Stimulated activated CD4-positive, alpha-beta T cell treated with anti-CD3 and anti-CD28 coated beads, Interleukin-15, amount 100 ng/mL, for 1 hour (primary cell): ENCODE data around the gene ARL10.

Experiments used
- DNase-seq, 2 donors: peaks; one replicate each; pipeline ENCODE4 v3.0.0-alpha.2; 2020; ENCODE audit warnings: low read depth in 1 of 2, low spot score in 1 of 2

Gene ARL10

GRCh38 chr5:176410486-176411180 lies 45.3 kb downstream of the ARL10 start:
- DNase-seq = no peak

- DNase-seq = no peak
These were observed 47.4 kb downstream of the ARL10 start for GRCh38 chr5:176412517-176413254.

DNA sequence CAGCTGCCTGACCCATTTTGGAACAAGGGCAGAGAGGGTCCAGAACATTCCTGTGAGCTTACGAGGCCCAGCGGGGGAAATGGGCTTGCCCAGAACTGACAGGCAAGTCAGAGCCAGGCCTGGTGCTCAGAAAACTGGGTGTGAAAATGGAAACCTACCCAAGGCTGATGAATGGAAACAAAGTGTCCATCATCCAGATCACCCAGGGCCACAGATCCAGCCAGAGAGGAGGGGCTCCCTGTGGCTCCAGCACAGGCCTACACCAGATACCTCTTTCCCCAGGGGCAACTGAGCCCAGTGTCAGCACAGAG lies 47.9 kb downstream of the ARL10 start:
- DNase-seq = no peak

GRCh38 chr5:176413709-176414191 lies 48.5 kb downstream of the ARL10 start:
- DNase-seq = no peak

- no peak for DNase-seq
These were observed 49.4 kb downstream of the ARL10 start for GRCh38 chr5:176414704-176415103.

- DNase-seq = no peak
These were observed 50.1 kb downstream of the ARL10 start for GRCh38 chr5:176415240-176415951.

DNA sequence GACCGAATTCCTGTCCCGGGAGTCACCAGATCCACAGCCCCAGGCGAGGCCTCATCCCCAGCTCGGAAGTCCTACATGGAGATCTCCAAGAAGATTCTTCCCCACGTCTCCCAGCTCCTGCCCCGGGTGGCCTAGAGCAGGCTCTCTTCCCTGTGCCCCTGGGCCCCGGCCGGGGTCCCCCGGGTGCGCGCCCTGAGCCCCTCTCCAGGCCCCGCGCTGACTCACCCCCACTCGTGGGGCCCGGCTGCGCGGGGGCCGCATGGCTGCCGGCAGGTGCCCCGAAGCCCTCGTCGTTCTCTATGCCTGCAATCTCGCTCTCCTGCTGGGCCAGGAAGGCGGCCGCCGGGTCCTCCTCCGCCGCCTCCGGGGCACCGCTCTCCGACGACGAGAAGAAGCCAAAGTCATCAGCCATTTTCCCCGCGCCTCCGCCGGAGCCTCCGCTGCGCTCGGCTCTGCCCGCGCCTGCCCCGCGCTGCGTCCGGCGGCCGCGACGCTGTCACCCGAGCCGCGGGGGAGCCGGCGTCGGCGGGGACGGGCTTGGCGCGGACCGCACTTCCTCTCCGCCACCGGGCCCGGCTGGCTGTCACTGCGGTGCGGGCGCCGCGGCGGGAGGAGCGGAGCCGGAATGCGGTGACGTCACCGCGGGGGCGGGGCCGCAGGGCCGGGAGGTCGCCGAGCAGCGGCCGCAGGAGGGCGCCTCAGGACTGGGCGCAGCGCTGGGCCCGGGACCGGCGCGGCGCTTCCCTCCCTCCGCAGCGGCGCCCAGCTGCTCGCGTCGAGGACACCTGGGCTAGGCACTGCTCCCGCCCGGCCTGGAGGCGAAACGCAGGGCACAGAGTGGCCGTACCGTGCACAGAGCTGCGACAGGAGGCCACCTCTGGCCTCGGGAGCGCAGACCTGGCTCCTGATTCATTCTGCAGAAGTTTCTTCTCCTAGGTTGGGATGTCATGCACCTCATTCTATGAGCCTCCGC lies 51.0 kb downstream of the ARL10 start, which contains the start of gene CLTB:
CLTB (minus strand) TSS at position 588 of the 973 bp plus-strand sequence; CDS start at position 412, 176 bp downstream.
- DNase-seq = peak; percentile 90 to 91

DNA sequence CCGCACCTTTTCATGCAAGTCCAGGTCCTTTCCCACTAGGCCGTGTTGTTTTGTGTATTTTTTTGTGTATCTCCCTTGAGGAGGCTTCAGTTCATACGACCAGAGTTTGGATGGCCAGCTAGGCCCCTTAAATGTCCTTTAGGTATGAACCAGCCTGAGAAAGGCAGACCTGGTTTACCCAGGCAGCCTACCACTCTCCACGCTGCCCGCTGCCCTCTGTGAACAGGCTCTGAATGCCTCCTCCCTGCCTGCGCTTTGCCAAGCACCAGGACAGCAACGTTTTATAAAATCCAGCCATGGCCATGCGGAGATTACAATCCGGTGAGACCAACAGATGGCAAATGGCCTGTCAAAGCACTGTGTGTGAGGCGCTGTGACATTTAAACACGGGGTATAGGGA lies 51.7 kb downstream of the ARL10 start:
- no peak for DNase-seq

DNA sequence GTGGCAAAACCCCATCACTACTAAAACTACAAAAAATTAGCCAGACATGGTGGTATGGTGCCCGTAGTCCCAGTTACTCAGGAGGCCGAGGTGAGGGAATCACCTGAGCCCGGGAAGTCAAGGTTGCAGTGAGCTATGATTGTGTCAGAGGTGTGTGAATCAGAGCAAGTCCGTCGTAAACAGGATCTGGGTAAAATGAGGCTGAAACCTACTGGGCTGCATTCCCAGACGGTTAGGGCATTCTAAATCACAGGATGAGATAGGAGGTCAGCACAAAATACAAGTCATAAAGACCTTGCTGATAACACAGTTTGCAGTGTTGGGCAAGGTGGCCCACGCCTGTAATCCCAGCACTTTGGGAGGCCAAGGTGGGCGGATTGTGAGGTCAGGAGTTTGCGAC lies 53.0 kb downstream of the ARL10 start:
- DNase-seq = no peak

DNA sequence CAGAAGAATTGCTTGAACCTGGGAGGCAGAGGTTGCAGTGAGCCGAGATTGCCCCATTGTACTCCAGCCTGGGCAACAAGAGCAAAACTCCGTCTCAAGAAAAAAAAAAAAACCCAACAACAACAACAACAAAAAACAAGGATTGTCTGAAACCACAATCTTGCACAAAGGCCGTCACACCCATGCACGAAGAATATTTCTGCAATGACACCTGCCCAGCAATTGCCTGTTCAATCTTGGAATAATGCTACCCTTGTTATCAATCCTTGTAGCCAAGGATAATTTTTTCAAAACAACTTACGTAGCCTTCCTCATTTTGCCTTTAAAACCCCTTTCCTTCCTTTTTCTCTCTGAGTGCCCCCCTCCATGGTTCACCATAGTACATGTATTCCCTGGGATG lies 54.8 kb downstream of the ARL10 start:
- DNase-seq = no peak

DNA sequence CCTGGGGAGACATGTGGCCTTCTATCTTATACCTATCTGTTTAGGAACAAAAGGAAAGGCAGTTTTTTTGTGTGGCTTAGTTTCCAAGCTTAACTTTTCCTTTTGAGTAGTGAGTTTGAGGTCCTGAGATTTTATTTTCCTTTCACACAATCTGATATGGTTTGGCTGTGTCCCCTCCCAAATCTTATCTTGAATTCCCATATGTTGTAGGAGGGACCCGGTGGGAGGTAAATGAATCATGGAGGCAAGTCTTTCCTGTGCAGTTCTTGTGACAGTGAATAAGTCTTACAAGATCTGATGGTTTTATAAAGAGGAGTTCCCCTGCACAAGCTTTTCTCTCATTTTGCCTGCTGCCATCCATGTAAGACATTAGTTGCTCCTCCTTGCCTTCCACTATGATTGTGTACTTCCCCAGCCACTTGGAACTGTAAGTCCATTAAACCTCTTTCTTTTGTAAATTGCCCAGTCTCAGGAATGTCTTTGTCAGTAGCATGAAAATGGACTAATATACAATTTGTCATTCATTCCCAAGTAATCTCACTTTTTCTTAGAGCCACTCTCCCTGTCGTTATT lies 55.8 kb downstream of the ARL10 start:
- DNase-seq = no peak

GRCh38 chr5:176424181-176424580 lies 58.9 kb downstream of the ARL10 start:
- no peak for DNase-seq

- DNase-seq = no peak
These were observed 59.9 kb downstream of the ARL10 start for GRCh38 chr5:176425138-176425537.

GRCh38 chr5:176425791-176426190 lies 60.5 kb downstream of the ARL10 start:
- DNase-seq = no peak

DNA sequence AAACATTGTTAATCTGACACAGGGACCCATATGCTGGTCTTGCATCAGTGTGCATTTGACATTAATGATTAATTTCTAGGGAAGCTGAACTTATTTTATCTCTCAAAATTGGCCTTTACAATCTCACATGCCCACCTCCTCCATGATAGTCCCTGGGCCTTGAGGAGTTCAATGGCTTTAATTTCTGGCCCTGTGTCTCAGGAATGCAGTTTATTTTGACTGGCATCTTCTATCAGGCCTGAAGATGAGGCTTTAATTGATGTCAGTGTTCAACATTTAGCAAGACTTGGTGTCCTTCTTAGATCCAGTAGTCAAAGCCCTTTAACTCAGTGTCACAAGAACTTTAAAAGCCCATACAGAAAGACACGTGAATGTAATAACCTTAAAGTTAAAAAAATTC lies 61.6 kb downstream of the ARL10 start:
- DNase-seq = no peak

DNA sequence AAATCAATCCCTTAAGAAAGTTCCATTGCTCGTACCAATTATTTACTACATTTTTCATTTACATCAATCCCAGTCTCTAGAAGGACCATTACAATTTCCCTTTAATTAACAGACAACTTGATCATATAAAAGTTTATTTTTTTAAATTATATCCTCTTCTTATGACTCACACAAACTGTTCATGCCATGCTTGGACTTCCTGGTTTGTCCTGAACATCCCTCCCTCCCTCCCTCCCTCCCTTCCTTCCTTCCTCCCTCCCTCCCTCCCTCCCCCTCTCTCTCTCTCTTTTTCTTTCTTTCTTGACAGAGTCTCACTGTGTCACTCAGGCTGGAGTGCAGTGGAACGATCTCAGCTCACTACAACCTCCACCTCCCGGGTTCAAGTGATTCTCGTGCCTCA lies 62.7 kb downstream of the ARL10 start:
- DNase-seq = no peak

- DNase-seq = no peak
These were observed 64.7 kb downstream of the ARL10 start for GRCh38 chr5:176429972-176430371.
